LHCN-M2 (cell line): ENCODE data around the gene DNAH9. TPM values are rescaled to one million over a fixed set of nuclear protein-coding genes. Genes with fewer than 3 reads are reported as not detected.

ENCODE experiments used
- DNase-seq: peaks from one replicate; pipeline ENCODE4 v3.0.0-alpha.2; 2012; ENCODE audit warnings: low read depth
- total RNA-seq: library from RNA; depleted of rRNA; stranded (reverse); fragments of >200 nt; gene quantifications from 2 replicates; pipeline ENCODE4 v1.2.3, GENCODE V29; 2014

Gene DNAH9
- total RNA-seq, 1 experiment from 2014 or later = 0.06 TPM

DNA sequence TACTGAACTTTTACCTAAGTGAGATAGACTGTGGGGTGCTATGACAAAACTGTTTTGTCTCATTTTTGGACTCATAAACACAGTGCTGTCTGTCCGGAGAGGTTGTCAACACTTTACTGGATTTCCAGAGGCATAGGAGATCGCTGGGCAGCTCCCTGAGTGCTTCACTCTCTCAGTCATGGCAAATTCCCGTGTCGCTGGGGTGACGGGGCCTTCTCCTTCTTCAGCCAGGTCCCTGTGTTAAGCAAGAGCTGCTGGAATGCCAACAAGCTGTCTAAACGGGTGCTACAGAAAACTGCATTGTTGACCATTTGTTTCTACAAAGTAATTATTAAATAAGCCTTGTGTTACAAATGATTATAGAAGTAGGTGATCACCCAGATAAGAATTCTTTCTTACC is 141.6 kb downstream of the DNAH9 start:
- DNase-seq = no peak

DNA sequence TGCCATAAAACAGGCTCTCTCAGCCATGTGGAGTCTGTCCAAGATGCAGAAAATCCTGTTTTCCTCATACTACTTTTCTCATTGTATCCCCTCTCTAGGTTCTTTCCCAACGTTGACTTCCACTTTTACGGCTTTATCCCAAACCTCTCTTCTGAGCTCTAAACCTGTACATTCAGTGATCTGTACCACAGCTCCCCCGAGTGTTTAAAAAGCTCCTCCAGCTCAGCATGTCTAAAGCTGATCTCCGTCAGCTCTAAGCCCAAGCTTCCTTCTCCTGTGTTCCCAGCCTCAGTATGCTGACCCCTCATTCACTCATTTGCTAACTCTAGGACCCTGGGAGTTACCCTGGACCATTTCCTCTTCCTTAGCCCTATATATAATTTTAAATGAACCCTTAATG is 144.6 kb downstream of the DNAH9 start:
- DNase-seq = no peak

DNA sequence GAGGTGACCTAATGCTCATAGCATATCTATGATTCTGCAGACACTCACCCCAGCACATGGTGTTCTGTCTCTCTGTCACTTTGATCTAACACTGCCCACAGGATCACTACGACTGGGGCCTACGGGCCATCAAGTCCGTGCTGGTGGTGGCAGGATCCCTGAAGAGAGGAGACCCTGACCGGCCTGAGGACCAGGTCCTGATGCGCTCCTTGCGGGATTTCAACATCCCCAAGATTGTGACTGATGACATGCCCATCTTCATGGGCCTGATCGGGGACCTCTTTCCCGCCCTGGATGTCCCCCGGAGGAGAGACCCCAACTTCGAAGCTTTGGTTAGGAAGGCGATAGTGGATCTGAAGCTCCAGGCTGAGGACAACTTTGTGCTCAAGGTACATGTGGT is 146.4 kb downstream of the DNAH9 start:
- DNase-seq = no peak

DNA sequence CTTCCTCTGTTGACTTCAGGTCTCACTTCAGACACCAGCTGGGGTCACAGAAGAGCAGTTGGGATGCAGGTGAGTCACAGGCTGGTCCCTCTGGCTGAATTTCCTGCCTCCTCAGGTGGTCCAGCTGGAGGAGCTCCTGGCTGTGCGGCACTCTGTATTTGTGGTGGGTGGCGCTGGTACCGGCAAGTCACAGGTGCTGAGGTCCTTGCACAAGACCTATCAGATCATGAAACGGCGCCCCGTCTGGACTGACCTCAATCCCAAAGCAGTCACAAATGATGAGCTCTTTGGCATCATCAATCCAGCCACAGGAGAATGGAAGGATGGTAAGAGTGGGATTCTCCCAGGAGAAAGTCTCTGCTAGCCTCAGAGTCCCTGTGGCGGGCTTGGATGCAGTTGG is 149.2 kb downstream of the DNAH9 start:
- DNase-seq = no peak

DNA sequence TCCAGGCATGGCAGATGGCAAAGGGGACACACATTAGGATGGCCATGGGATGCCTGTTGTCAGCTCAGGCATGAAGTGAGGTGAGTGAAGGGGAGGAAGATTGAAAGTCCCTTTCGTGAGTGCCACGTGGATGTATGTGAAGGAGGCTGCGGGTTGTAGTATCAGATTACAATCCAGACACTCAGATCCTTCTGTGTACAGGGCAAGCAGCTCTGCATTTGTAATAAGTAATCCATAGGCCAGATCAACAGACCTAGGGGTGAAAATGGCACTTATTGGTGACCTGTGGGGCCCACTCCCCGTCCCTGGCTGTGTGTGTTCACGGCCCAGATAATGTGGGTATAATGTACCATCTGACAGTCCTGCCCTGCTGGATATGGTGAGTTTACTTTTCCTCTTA is 159.5 kb downstream of the DNAH9 start:
- DNase-seq = no peak

DNA sequence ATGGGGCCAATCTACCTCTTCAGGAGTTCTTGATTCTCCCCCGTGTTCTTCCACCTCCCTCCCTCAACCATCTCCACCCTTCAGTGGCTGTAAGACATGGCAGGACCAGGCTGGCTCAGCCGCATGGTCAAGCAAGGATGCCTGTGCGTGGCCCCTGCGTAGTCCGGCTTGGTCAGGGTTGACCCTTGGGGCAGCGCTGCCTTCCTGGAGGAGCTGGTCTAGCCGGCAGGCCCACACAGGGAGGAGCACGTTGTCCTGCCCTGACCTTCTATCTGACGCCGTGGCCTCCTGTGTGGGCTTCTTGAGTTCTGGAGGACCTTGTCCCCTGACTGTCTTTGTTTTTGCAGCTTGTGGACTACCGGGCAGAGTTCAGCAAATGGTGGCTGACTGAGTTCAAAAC is 169.8 kb downstream of the DNAH9 start:
- DNase-seq = no peak

DNA sequence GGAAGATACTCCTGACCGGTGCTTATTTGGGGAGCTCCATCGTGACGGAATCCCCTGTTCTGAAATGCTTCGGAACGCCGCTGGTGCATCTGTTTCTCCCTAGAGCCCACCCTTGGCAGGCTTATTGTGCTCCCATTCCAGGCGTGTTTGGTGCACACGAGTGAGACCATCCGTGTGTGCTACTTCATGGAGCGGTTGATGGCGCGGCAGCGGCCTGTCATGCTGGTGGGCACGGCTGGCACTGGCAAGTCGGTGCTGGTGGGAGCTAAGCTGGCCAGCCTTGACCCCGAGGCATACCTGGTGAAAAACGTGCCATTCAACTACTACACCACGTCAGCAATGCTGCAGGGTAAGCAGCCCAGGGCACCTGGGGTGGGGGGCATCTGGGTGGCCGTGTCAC is 170.7 kb downstream of the DNAH9 start:
- DNase-seq = no peak

DNA sequence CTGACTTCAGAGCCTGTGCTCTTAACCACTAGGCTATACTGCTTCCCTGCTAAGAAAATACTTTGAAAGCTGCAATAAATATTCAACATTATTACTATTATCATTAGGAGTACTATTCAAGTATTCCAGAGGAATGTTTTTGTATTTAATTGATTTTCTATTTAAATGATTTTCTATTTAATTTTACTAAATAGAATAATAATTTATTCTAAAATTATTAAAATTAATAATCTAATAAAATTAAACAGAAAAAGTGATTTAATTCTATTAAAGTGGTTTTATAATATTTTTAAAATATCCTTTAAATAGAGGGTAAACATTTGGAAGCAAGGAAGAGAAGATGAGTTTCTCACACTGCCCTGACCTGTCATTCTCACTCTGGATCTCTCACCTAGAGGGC is 173.8 kb downstream of the DNAH9 start:
- DNase-seq = no peak

DNA sequence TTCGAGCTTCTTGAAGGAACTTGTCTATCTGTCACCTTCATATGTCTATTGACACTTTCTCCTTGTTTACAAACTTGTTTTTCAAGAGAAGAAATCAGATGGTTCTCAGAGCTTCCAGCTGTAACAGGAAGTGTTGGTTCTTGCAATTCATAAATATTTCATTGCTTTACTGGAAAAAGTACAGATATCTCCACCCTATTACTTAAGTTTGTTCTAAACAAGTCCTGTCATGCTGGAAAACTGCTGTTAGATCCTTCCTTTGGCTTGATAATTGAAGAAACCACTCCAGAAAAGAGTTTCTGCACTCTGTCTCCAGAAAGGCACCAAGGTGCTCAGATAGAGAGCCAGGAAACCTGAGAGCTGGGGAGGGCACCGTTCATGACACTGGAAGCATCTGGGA is 181.6 kb downstream of the DNAH9 start:
- DNase-seq = no peak

DNA sequence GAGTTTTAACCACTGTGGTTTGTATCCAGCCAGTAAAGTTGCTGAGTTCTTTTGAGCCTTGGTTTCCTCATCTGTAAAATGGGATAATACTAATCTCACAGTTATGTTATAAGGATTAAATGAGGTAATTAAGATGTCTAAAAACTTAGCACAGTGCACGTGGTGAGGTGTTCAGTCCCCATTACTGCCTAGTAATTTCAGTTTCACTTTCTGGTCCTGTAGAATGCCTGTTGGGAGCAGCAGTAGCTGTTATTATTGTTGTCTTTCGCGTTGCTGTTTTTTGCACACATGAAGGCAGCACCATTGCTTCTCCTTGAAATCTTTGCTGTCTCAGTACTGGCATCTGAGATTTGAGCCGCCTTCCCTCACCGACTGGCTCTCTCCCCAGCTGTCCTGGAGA is 182.4 kb downstream of the DNAH9 start:
- no peak for DNase-seq

DNA sequence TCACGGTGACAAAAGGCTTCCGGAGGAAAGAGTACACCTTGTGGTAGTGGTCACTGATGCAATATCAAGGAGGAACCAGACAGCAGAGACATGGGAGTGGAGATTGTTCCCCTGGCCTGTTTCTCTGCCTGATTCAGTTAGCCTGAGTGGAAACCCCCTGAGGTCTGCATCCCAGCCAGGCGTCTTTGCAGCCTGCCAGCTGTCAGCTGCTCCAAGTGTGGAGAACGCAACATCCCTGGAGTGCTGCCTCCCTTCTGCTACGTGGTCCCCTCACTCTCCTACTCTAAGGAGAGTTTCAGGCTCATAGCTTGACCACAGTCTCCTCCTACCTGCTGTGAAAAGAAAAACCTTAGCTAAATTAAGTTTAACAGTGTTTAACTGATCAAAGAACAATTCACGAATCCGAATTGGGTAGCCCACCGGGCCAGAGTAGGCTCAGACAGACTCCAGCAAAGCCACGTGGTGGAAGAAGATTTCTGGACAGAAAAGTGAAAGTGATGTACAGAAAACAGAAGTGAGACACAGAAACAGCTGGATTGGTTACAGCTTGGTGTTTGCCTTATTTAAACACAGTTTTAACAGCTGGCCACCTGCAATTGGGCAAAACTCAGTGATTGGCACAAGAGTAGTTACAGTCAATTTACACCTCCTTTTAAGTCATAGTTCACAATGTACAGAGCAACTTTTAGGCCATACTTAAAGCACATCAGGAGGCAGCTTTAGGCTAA is 188.6 kb downstream of the DNAH9 start:
- no peak for DNase-seq

DNA sequence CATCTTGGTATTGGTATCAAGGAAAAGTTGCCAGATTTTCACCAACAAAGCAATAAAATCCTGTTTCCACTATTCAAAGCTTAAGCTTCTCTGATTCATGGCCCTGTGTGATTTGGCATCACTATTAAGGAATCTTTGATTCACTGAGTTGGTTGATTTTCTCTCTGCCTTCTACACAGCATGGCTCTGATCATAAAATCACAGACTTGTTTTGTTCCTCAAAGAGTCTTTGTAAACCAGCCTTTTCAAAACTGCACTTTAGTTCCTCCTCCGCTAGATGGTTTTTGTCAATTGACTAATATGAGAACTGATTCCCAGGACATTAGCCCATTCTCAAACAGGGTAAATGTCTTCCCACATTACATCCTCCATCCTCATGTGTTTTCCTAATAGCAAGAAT is 197.6 kb downstream of the DNAH9 start:
- DNase-seq = no peak

DNA sequence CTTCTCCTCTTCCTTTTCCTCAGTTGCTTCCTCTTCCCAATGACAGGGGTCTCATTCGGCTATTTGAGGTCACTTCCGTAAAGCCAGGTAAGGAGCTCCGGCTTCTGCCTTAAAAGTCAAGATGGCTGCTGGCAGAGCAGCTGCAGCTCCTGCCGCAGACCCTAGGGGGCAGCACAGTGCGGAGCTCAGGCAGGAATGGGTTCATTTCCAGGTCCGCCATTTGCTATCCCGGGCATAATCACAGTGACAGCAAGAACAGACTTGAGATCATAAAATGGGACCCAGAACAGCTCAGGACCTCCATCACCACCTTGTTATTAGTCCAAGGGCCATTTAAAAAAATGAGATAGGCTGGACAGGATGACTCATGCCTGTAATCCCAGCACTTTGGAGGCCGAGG is 199.5 kb downstream of the DNAH9 start:
- no peak for DNase-seq

DNA sequence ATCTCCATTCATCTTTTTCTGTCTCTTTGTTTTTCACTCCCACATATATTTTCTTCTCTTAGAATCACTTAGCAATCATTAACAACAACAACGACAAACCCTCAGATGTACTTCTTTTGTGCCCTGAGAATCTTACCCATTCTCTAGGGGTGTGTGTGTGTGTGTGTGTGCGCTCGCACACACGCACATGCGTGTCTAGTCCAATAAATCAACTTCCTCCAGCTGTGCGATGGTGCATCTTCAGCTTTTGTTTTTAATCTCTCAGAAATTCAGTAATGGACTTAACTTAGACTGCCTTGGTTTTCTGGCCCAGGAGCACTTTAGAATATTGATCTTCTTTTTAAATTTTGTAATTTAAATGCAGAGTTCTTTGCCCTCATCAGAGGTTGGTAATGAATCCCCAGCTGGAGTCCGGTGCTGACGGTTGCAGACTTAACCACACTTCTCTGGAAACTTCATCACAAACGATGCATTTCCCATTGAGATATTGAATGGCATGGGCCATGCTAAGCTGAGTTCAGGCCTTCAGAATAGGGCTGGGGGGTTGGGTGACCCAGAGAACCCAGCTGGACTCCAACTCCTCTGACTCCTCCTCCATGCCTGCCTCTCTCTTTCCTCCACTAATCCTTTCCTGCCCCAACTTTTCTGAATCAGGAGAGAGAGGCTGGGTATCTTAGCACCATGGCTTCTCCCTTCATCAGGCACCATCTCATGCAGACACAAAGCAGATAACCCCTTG is 205.1 kb downstream of the DNAH9 start:
- DNase-seq = no peak

DNA sequence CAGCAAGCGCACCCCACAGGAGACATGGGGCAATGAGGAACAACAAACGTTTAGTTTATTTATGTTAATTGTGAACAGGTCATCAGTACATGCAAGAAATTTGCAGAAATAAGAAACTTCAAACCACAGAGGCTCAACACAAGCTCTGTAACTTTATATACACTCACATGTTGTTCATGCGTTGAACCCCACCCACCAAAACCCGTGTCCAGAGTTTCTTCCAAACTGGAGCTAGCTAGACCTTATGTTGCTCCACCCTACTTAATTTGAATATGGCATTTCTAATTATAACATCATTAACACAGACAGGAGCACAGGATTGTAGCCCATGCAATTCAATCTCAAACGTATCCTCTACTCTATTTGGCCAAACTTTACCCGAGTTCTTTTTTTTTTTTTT is 206.9 kb downstream of the DNAH9 start:
- no peak for DNase-seq

DNA sequence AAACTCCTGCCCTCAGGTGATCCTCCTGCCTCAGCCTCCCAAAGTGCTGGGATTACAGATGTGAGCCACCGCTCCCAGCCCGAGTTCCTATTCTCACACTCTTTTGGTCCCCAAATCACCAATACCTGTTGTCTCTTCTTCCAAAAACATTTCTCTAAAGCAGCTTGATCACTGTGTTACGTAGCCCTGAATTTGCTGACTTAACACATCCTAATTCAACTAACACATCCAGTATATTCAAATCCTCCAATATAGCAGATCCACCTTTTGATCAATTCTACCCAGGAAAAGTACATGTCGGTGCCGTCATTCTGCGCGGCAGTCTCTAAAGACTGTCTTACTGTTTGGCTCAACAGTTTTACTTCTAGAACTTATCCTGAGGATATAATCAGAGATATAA is 207.7 kb downstream of the DNAH9 start:
- DNase-seq = no peak

DNA sequence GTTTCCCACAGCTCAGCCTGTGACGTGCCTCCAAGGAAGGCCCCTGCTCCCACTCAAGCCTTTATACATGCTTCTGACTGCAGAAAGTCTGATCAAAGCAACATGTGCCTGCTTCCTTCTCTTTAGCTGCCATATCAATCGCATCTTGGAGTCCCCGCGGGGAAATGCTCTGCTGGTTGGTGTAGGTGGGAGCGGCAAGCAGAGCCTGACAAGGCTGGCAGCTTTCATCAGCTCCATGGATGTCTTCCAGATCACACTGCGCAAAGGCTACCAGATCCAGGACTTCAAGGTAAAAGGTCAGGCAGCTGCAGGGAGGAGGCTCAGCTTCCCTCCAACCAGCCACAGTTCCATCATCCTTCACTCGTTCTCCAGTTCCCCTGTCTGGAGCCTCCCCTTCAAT is 209.3 kb downstream of the DNAH9 start:
- no peak for DNase-seq

DNA sequence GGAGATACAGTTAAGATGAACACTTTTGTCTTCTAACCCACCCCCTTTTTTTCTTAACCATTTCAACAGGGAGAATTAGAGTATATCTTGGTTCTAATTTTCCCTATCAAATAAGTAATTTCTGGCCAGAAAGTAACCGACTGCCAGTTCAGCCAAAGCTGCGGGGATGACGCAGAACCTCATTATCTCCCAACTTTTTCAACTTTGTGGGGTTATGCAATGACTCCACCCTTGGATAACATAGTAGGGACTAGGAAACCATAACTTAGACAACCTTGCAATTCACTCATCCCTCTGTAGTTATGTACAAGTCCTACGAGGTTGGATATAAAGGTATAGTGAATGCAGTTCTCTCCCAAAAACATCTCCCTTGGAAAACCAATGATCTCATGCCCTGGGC is 215.0 kb downstream of the DNAH9 start:
- DNase-seq = no peak

DNA sequence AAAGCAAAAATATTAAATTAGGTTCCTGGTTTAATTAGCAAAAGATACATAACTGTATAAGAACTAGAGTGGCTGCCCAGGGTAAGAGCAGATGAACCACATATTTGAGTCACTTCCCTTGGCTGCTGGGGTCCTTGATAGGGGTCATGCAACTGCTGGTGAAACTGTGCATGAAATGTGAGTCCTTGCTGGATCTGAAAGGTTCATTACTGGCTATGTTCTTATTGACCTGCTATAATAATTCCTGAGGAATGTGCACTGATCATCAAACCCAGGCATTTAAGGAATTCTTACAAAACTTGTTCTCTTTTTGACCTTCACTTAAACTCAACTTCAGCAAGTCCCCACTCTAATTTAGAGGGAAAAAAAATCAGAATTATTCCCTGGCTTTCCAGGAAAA is 215.6 kb downstream of the DNAH9 start:
- no peak for DNase-seq

DNA sequence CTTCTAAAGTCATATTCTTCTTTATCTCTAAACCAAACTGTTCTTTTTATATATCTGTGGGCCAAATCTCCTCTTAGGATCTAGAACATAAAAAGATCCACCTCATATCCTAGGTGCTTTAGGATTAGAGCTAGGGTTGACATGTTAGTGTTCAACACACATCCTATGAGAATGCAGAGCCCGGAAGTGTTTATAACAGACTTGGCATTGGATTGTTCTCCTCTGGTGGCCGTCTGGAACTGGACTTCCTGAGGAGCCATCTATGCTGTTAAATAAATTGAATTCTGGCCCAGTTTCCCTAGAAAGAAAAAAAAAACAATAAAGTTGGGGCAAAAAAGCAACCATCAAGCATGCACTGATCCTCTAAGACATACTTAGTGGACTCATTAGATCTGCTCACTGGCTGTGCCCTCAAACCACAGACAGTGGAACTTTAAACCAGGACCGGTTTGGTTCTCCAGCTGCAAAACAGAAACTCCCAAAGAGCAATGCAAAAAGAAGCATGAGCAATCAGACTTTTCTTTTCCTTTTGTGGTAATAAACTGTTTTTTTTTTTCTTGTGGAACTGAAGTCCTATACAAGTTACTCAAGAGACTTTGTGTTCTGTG is 216.5 kb downstream of the DNAH9 start:
- DNase-seq = no peak

DNA sequence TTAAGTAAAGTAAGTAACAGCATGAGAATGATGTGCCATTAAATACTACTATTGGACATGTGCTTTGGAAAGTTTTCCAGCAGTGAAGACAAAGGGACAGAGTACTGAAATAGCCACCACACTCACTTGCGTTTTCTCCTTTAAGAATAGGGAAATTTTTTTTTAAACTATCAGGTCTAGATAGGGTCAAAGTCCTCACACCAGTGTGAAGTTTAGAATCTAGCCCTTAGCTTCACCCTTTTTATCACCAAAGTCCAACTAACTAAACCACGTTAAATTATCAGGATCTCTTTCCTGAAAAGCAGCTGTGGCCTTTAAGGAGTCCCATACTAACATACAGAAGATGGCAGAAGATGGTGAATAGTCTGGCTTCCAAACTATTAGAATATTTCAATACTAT is 218.1 kb downstream of the DNAH9 start:
- DNase-seq = no peak

DNA sequence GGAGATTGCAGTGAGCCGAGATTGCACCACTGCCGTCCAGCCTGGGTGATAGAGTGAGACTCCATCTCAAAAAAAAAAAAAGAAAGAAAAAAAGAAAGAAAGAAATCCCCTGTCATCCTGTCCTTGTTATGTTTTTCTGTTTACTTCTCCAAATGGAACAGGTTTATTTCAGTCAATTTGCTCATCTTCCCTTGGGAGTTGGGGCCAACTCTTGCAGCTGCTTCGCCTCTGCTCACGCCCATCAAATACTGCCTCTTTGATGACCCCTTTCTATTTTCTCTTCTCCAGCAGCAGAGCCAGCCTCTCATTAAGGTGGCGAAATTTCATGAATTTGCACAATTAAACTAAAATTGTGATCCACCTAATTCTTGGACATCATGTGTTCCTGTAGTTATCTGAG is 225.6 kb downstream of the DNAH9 start:
- peak; percentile 1 for DNase-seq

DNA sequence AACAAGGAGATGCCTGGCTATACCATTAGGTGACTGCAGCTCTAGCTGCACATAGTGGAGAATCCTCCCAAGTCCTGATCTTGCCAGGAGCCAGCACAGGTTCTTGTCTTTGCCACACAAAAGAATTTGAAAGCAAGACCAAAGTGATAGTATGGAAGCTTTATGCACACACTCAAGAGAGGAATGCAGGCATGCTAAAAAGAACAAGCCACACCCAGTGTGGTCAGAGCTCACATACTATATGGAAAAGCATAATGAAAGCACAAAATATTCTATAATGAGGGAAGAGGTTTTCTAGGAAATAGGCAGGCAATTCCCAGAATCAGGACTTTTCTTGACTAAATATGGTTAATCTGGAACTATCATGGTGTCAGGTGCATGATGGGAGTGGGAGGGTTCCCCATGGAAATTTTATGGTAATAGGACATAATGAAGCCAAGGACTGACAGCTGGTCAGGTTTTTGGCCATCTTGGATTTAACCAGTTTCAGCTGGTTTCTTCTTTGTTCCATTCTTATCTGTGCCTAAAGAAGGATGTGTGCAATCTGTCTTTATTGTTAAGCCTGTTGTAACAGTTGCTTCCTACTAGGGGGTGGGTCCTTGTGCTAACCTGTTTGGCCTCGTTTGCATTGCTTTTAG is 227.4 kb downstream of the DNAH9 start:
- DNase-seq = no peak
